Rectal smooth muscle tissue (tissue), 1 donor: Measurements from ENCODE around the gene RAMACL.
"Not testable (repeated sequence)": the region's sequence is repeated elsewhere in the genome, so short reads cannot be mapped to it uniquely, and the experiment has no call there.

Source experiments
- H3K27ac ChIP-seq: one replicate; pipeline ENCODE4 v1.7.0; 2013; ENCODE audit warnings: low read depth, low read length, inconsistent platforms
- H3K27me3 ChIP-seq: one replicate; pipeline ENCODE4 v1.7.0; 2013; ENCODE audit warnings: low read length; ENCODE audit not compliant: control insufficient read depth, insufficient read depth
- H3K36me3 ChIP-seq: one replicate; pipeline ENCODE4 v1.7.0; 2013; ENCODE audit warnings: low read length; ENCODE audit not compliant: control insufficient read depth, insufficient read depth
- H3K4me1 ChIP-seq: one replicate; pipeline ENCODE4 v1.7.0; 2013; ENCODE audit warnings: low read length; ENCODE audit not compliant: control insufficient read depth, insufficient read depth
- H3K4me3 ChIP-seq: one replicate; pipeline ENCODE4 v1.7.0; 2013; ENCODE audit warnings: low read length
- H3K9ac ChIP-seq: one replicate; pipeline ENCODE4 v1.7.0; 2013; ENCODE audit warnings: low read length

Gene RAMACL

GRCh38 chr6:166586424-166587156 lies at the start of gene RAMACL:
TSS of gene RAMACL (minus strand) at chr6:166586678. CDS start at chr6:166586477, 201 bp downstream.
- Histone ChIP-seq H3K4me3 (no peak within 1 kb of the TSS), H3K27me3 (no peaks in the 10 kb centered on the region), H3K9ac (no peak within 1 kb of the TSS), H3K36me3 (no peaks in the 10 kb centered on the region), H3K4me1 (peaks cover 5% of the 10 kb centered on the region), H3K27ac (no peak within 1 kb of the TSS)

- Histone ChIP-seq H3K9ac (no peak overlapping the region), H3K27me3 (peaks cover 2% of the 10 kb centered on the region), H3K4me1 (no peaks in the 10 kb centered on the region), H3K4me3 (no peak overlapping the region), H3K36me3 (no peaks in the 10 kb centered on the region), H3K27ac (no peak overlapping the region)
These were observed 48.8 kb upstream of the RAMACL start for GRCh38 chr6:166635013-166635970.

DNA sequence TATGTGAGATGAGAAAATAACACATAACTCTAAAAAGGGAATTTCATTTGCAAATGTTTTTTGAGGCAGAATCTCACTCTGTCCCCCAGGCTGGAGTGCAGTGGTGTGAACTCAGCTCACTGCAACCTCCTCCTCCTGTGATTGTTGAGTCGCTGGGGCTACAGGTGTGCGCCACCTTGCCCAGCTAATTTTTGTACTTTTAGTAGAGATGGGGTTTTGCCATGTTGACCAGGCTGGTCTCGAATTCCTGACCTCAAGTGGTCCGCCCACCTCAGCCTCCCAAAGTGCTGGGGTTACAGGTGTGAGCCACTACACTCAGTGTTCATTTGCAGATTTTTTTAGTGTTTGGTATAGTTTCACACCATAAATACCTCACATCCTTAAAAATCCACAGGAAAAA lies 48.1 kb upstream of the RAMACL start:
- H3K36me3 ChIP-seq, H3K4me1 ChIP-seq, H3K27me3 ChIP-seq, H3K4me3 ChIP-seq, H3K9ac ChIP-seq, H3K27ac ChIP-seq: not testable (repeated sequence)

- Histone ChIP-seq H3K4me1 (peaks cover under 1% of the 10 kb centered on the region), H3K27me3 (peaks cover 2% of the 10 kb centered on the region), H3K9ac (no peak overlapping the region), H3K36me3 (no peaks in the 10 kb centered on the region), H3K4me3 (no peak overlapping the region), H3K27ac (no peak overlapping the region)
These were observed 47.5 kb upstream of the RAMACL start for GRCh38 chr6:166633732-166634535.

DNA sequence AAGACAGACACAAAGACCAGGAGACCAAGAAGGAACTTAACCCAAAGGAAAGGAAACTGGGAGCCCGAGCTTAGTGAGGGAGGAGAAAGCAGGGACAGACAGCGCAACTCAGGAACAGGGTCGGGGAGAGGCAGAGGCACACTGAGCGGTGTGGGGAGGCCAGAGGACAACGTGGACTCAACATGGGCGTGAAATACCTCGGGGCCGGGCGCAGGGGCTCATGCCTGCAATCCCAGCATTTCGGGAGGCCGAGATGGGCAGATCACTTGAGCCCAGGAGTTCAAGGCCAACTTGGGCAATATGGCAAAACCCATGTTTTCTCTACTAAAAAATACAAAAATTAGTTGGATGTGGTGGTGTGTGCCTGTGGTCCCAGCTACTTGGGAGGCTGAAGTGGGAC lies 46.3 kb upstream of the RAMACL start:
- H3K9ac ChIP-seq: no peak overlapping the region
- H3K36me3 ChIP-seq: no peaks in the 10 kb centered on the region
- H3K4me3 ChIP-seq: no peak overlapping the region
- peaks cover 6% of the 10 kb centered on the region for H3K4me1 ChIP-seq
- H3K27me3 ChIP-seq: peaks cover 2% of the 10 kb centered on the region
- no peak overlapping the region for H3K27ac ChIP-seq

- no peak overlapping the region for H3K27ac ChIP-seq
- no peak overlapping the region for H3K9ac ChIP-seq
- H3K4me1 ChIP-seq: peaks cover 9% of the 10 kb centered on the region
- no peaks in the 10 kb centered on the region for H3K36me3 ChIP-seq
- no peak overlapping the region for H3K4me3 ChIP-seq
- H3K27me3 ChIP-seq: peaks cover 2% of the 10 kb centered on the region
These were observed 44.0 kb upstream of the RAMACL start for GRCh38 chr6:166630462-166630861.

DNA sequence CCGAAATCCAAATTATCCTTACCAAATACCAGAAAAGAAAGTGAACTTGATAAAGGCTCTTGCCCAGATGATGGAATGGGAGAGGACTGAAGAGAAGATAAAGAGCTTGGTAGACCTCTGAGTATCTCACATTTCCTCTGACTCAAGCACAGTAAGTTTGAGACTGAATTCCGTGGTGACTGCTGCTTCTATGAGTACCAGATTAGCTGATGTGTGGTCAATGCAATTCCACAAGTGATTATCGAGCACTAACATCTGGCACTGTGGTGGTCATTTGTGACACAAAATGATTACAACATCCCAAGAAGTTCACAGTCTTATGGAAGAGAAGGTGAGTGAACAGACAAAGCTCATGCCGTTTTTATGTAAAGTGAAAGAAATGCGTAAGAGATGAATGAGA lies 43.1 kb upstream of the RAMACL start:
- H3K4me1 ChIP-seq: peaks cover 11% of the 10 kb centered on the region
- H3K9ac ChIP-seq: no peak overlapping the region
- no peaks in the 10 kb centered on the region for H3K36me3 ChIP-seq
- no peak overlapping the region for H3K27ac ChIP-seq
- H3K4me3 ChIP-seq: no peak overlapping the region
- H3K27me3 ChIP-seq: peaks cover 2% of the 10 kb centered on the region

DNA sequence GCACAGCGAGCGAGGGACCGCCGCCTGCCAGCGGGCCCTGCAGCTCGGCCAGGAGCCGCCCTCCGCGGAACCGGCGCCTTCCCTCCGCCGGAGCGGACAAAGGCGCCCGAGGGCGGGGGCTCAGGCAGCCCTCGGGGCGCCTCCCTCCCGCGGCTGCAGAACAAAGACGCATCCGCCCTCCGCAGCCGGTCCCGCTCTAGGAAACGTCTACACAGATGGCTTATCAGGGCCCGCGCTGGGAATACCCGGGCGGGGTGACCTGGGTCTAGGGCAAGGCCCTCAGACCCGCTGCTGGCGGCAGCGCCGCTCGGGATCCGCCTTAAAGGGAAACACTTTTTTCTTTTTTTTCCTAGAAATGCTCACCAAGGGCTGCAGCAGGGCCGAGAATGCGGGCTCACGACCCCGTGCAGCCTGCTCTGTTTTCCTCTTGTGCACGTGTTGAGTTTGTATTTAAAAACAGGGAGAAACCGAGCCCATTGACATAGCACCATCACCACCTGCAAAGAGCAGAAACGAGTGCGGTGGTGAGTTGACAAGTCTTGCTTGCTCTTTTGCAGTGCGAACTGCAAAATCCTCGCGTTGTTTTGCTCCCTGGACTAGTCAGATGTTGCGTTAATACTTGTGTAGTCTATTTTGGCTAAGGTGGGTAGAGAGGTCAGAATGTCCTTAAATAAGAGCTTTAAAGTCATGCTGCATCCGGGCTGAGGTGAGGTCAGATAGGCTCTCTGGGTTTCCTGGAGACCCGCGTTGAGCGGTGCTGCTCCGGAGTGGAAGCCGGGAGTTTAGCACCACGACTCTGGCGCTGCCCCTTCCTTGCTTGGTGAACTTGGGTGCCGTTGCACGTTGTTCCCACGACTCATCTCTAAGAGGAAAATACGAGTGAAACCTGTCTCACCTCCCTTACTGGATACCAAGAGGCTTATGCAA lies 41.7 kb upstream of the RAMACL start:
- Histone ChIP-seq H3K4me3 (peak overlapping the region; percentile 66), H3K27me3 (peaks cover 2% of the 10 kb centered on the region)

DNA sequence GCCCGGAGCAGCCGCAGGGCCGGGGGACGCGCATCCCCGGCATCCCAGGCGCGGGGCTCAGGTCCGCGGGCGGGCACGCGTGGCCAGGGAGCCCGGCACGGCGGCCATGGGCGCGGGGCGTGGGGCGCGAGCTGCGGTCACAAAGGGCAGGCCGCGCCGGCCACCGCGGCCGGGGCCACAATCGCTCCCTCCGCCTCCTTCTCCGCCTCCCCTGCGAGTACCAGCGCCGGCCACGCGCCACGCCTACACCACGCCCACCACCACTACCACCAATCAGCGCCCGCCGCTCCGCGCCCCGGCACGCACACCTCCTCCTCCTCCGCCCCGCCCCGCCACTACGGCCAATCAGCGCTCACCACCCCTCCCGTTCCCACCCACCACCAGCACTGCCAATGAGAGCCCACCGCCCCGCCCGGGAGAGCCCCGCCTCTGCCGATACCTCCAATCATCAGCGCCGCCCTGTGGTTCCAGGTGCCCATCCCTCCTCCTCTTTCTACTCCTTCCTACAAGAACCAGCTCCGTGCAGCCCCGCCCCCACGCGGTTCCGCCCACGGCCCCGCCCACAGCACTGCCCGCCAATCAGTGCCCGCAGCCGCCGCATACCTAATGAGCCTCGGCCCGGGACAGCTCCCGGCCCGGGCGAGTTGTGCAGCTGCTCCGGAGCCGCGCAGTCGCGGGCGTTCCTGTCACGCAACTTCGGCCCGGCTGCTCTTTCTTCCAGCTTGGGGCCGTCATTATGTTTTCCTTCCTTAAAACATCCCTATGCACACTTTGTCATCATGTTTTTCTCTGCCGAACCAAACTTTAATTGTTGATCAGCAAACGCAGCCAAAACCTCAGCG lies 40.8 kb upstream of the RAMACL start, which contains the start of gene RPS6KA2:
RPS6KA2 (minus strand) TSS at position 219 of the 842 bp plus-strand sequence. CDS start 232 bp downstream, outside the sequence.
- Histone ChIP-seq H3K27me3 (peaks cover 2% of the 10 kb centered on the region), H3K9ac (peak within 1 kb of the TSS; percentile 10), H3K4me1 (peaks cover 11% of the 10 kb centered on the region), H3K4me3 (peak within 1 kb of the TSS; percentile 83), H3K27ac (peak within 1 kb of the TSS; percentile 84), H3K36me3 (no peaks in the 10 kb centered on the region)

More for the DNA sequence above, 41.7 kb upstream of the RAMACL start:
- Histone ChIP-seq H3K36me3 (no peaks in the 10 kb centered on the region), H3K4me1 (peaks cover 11% of the 10 kb centered on the region), H3K9ac (peak overlapping the region; percentile 14), H3K27ac (peak overlapping the region; percentile 84)

GRCh38 chr6:166626177-166627032 lies 39.9 kb upstream of the RAMACL start:
- H3K27me3 ChIP-seq: no peaks in the 10 kb centered on the region
- H3K4me1 ChIP-seq: peaks cover 11% of the 10 kb centered on the region
- H3K36me3 ChIP-seq: no peaks in the 10 kb centered on the region
- peak overlapping the region; percentile 10 for H3K9ac ChIP-seq
- H3K27ac ChIP-seq: no peak overlapping the region
- H3K4me3 ChIP-seq: peak overlapping the region; percentile 83
